PC-3 (cell line): ENCODE data around the gene KLK13. TPM values are rescaled to one million over a fixed set of nuclear protein-coding genes. Genes with fewer than 3 reads are reported as not detected.

Experiments used
- ATAC-seq: fragments of 200-7000 bp; cut with Tn5 transposase; 2 replicates; pipeline ENCODE4 v1.9.1; 2020; ENCODE audit warnings: mild to moderate bottlenecking, moderate library complexity
- BruUV-seq: library from RNA; stranded (reverse); fragments of 400-500 nt; replicated peaks from 2 replicates; lab custom pipeline; 2021; lab: Mats Ljungman, UMichigan
- CTCF ChIA-PET: fragments of 300-600 bp; sonication (Branson Sonifier 250); formaldehyde crosslinking; loops from one replicate; lab custom pipeline; 2022; ENCODE audit warnings: antibody characterized with exemption; lab: Charles Lee
- POLR2A ChIA-PET: fragments of 300-600 bp; sonication (Branson Sonifier 250); formaldehyde crosslinking; loops from one replicate; lab custom pipeline; 2022; ENCODE audit warnings: antibody characterized with exemption; ENCODE audit not compliant: unreplicated experiment; lab: Charles Lee
- DNase-seq: peaks from one replicate; pipeline ENCODE4 v3.0.0-alpha.2; 2015
- H2AFZ ChIP-seq: fragments of 300-600 bp; sonication (generic); 2 replicates; pipeline ENCODE4 v1.6.0; 2016; ENCODE audit warnings: antibody characterized with exemption, low read length
- H3F3A ChIP-seq: fragments of 300-600 bp; sonication (generic); one replicate; pipeline ENCODE4 v1.6.0; 2017; ENCODE audit warnings: antibody characterized with exemption, low read length, control low read depth, mild to moderate bottlenecking; ENCODE audit not compliant: unreplicated experiment
- H3K27ac ChIP-seq: fragments of 300-600 bp; sonication (generic); 2 replicates; pipeline ENCODE4 v1.5.1; 2016; ENCODE audit warnings: mild to moderate bottlenecking, low read length
- H3K27me3 ChIP-seq: fragments of 300-600 bp; sonication (generic); 2 replicates; pipeline ENCODE4 v1.6.1; 2016; ENCODE audit warnings: low read length, mixed read lengths
- H3K36me3 ChIP-seq: fragments of 300-600 bp; sonication (generic); 2 replicates; pipeline ENCODE4 v1.6.1; 2016; ENCODE audit warnings: low read depth, mixed run types, low read length, mixed read lengths
- H3K4me1 ChIP-seq: fragments of 300-600 bp; sonication (generic); 2 replicates; pipeline ENCODE4 v1.5.1; 2016; ENCODE audit warnings: low read length; ENCODE audit not compliant: insufficient read depth
- H3K4me2 ChIP-seq: fragments of 300-600 bp; sonication (generic); 2 replicates; pipeline ENCODE4 v1.6.0; 2016; ENCODE audit warnings: low read length
- H3K4me3 ChIP-seq: fragments of 300-600 bp; sonication (generic); 2 replicates; pipeline ENCODE4 v1.5.1; 2016; ENCODE audit warnings: mild to moderate bottlenecking, low read length, mixed read lengths
- H3K79me2 ChIP-seq: fragments of 300-600 bp; sonication (generic); 2 replicates; pipeline ENCODE4 v1.6.1; 2017; ENCODE audit warnings: low read length, mixed read lengths
- H3K9ac ChIP-seq: fragments of 300-600 bp; sonication (generic); 2 replicates; pipeline ENCODE4 v1.6.0; 2016; ENCODE audit warnings: mild to moderate bottlenecking, low read length
- H3K9me2 ChIP-seq: fragments of 300-600 bp; sonication (generic); replicated peaks from 2 replicates; pipeline ENCODE4 v1.6.1; 2016; ENCODE audit warnings: mixed run types, low read length, mixed read lengths
- H3K9me3 ChIP-seq: fragments of 300-600 bp; sonication (generic); 2 replicates; pipeline ENCODE4 v1.6.1; 2016; ENCODE audit warnings: low read length, mixed read lengths
- H4K20me1 ChIP-seq: fragments of 300-600 bp; sonication (generic); 2 replicates; pipeline ENCODE4 v1.6.1; 2016; ENCODE audit warnings: low read length, mixed read lengths
- CTCF ChIP-seq: fragments of 300-600 bp; sonication (generic); conservative IDR thresholded peaks from 2 replicates; pipeline ENCODE4 v1.5.1; 2017; ENCODE audit warnings: antibody characterized with exemption, low read depth, mild to moderate bottlenecking, low read length
- EZH2 ChIP-seq: fragments of 300-600 bp; sonication (generic); IDR thresholded peaks from one replicate; pipeline ENCODE4 v1.6.1; 2017; ENCODE audit warnings: antibody characterized with exemption, mild to moderate bottlenecking, low read length; ENCODE audit not compliant: unreplicated experiment
- EZH2phosphoT487 ChIP-seq: fragments of 300-600 bp; sonication (generic); IDR thresholded peaks from 2 replicates; pipeline ENCODE4 v1.6.1; 2018; ENCODE audit warnings: mild to moderate bottlenecking, antibody characterized with exemption, low read length, borderline replicate concordance
- intact Hi-C: fragments of 100-400 bp; cut with micrococcal nuclease; formaldehyde crosslinking; loops from 2 replicates; pipeline ENCODE4 v1.9.0; 2023
- total RNA-seq: library from RNA; depleted of rRNA; stranded (reverse); fragments of >200 nt; gene quantifications from 2 replicates; pipeline ENCODE4 v1.2.3, GENCODE V29; 2014

The KLK13 gene
- total RNA-seq, 1 experiment from 2014 or later: not detected

GRCh38 chr19:51090471-51090870, 25.6 kb upstream of the KLK13 start:
- Histone ChIP-seq H3K27me3 (no peaks in the 10 kb centered on the region), H3K4me1 (peaks cover 40% of the 10 kb centered on the region), H3K36me3 (no peaks in the 10 kb centered on the region; the same call in 1 of the 2 replicates), H3K4me3 (no peak overlapping the region), H3K4me2 (no peak overlapping the region), H2AFZ (no peak overlapping the region), H3K79me2 (no peaks in the 10 kb centered on the region), H4K20me1 (no peaks in the 10 kb centered on the region), H3K9me2 (no peaks in the 10 kb centered on the region), H3K27ac (no peak overlapping the region), H3K9ac (no peak overlapping the region), H3K9me3 (no peaks in the 10 kb centered on the region), H3F3A (peaks cover 4% of the 10 kb centered on the region)
- ATAC-seq (no peak), DNase-seq (peak; percentile 26)
- intact Hi-C loops: no loop called here
- BruUV-seq: no TSS peak
- ChIA-PET POLR2A (interaction anchor here (0.5 kb wide), 1 partner anchor 70 kb away, joined by 5 read pairs; no protein-coding TSS in a partner anchor), CTCF (no interaction called here)
- TF ChIP-seq EZH2 (no peak), CTCF (no peak), EZH2phosphoT487 (no peak)

- ChIA-PET POLR2A (no interaction called here), CTCF (no interaction called here)
- ATAC-seq (no peak), DNase-seq (no peak)
- H3K27me3 ChIP-seq: no peaks in the 10 kb centered on the region
- no peaks in the 10 kb centered on the region for H3K36me3 ChIP-seq
- H3K79me2 ChIP-seq: no peaks in the 10 kb centered on the region
- intact Hi-C loops: no loop called here
- H3K9me2 ChIP-seq: no peaks in the 10 kb centered on the region
- H4K20me1 ChIP-seq: no peaks in the 10 kb centered on the region
- H3K9me3 ChIP-seq: no peaks in the 10 kb centered on the region
- peaks cover 4% of the 10 kb centered on the region for H3F3A ChIP-seq
- H3K4me1 ChIP-seq: peaks cover 37% of the 10 kb centered on the region
- no peak overlapping the region for H3K9ac ChIP-seq
- no peak overlapping the region for H3K4me2 ChIP-seq
- H2AFZ ChIP-seq: no peak overlapping the region
- H3K27ac ChIP-seq: no peak overlapping the region
- no TSS peak for BruUV-seq
- TF ChIP-seq EZH2phosphoT487 (no peak), CTCF (no peak), EZH2 (no peak)
- H3K4me3 ChIP-seq: no peak overlapping the region
These were observed 24.9 kb upstream of the KLK13 start for GRCh38 chr19:51089786-51090185.

- ATAC-seq: no peak
These were observed 21.4 kb upstream of the KLK13 start for GRCh38 chr19:51086153-51086850.

More at GRCh38 chr19:51086153-51086850, 21.4 kb upstream of the KLK13 start:
- BruUV-seq: no TSS peak
- TF ChIP-seq EZH2phosphoT487 (no peak), CTCF (no peak), EZH2 (no peak)
- H3K9me2 ChIP-seq: no peaks in the 10 kb centered on the region
- no peaks in the 10 kb centered on the region for H3K36me3 ChIP-seq
- ChIA-PET CTCF (no interaction called here), POLR2A (interaction anchor here (0.7 kb wide), 1 partner anchor 321 kb away, joined by 4 read pairs; no protein-coding TSS in a partner anchor)
- H3K27me3 ChIP-seq: no peaks in the 10 kb centered on the region
- no peaks in the 10 kb centered on the region for H3F3A ChIP-seq
- H3K9ac ChIP-seq: no peak overlapping the region
- no peak overlapping the region for H3K4me2 ChIP-seq
- H3K4me1 ChIP-seq: peaks cover 6% of the 10 kb centered on the region; the same call in 1 of the 2 replicates
- no peak overlapping the region for H3K4me3 ChIP-seq
- H4K20me1 ChIP-seq: no peaks in the 10 kb centered on the region
- H3K9me3 ChIP-seq: no peaks in the 10 kb centered on the region
- H3K79me2 ChIP-seq: no peaks in the 10 kb centered on the region
- H3K27ac ChIP-seq: no peak overlapping the region
- H2AFZ ChIP-seq: no peak overlapping the region
- intact Hi-C loops: no loop called here
- DNase-seq: no peak
